Measurements from ENCODE around the gene PIAS2. TPM values are rescaled to one million over a fixed set of nuclear protein-coding genes. Genes with fewer than 3 reads are reported as not detected.

Gene PIAS2
- total RNA-seq, 1 donor from 2014 or later: 15.3 TPM

GRCh38 chr18:46768166-46768921 is 149.0 kb downstream of the PIAS2 start:
- DNase-seq (ENCODE audit: extremely low read depth, low read depth, low spot score): no peak

- no peak for DNase-seq (ENCODE audit: extremely low read depth, low read depth, low spot score)
Measured at GRCh38 chr18:46767217-46767616, 150.1 kb downstream of the PIAS2 start.

GRCh38 chr18:46764586-46764985 is 152.7 kb downstream of the PIAS2 start:
- no peak for DNase-seq (ENCODE audit: extremely low read depth, low read depth, low spot score)

- DNase-seq (ENCODE audit: extremely low read depth, low read depth, low spot score): no peak
Measured at GRCh38 chr18:46761059-46761769, 156.1 kb downstream of the PIAS2 start.

- no peak for DNase-seq (ENCODE audit: extremely low read depth, low read depth, low spot score)
Measured at GRCh38 chr18:46759890-46760289, 157.4 kb downstream of the PIAS2 start.

GRCh38 chr18:46756559-46757201 is 160.6 kb downstream of the PIAS2 start, which contains the start of gene ST8SIA5:
TSS of gene ST8SIA5 (minus strand) at chr18:46757053. CDS start at chr18:46756508, 545 bp downstream.
- no peak for DNase-seq (ENCODE audit: extremely low read depth, low read depth, low spot score)

- no peak for DNase-seq (ENCODE audit: extremely low read depth, low read depth, low spot score)
Measured at GRCh38 chr18:46756025-46756558, 161.2 kb downstream of the PIAS2 start.

- no peak for DNase-seq (ENCODE audit: extremely low read depth, low read depth, low spot score)
Measured at GRCh38 chr18:46755315-46756024, 161.8 kb downstream of the PIAS2 start.

- no peak for DNase-seq (ENCODE audit: extremely low read depth, low read depth, low spot score)
Measured at GRCh38 chr18:46754661-46755292, 162.5 kb downstream of the PIAS2 start.

- no peak for DNase-seq (ENCODE audit: extremely low read depth, low read depth, low spot score)
Measured at GRCh38 chr18:46754188-46754587, 163.1 kb downstream of the PIAS2 start.

Other genes with a start within 250 kb of the PIAS2 start
- gene ST8SIA5, start 160.5 kb downstream of the PIAS2 start, total RNA-seq: 0.24 and 2.6 TPM in 2 replicates
- 1.6 and 2.4 TPM in 2 replicates for gene KATNAL2, start 95 bp upstream of the PIAS2 start, total RNA-seq
- gene ELOA2, start 118.1 kb upstream of the PIAS2 start, total RNA-seq: not detected in 2 replicates
- gene HDHD2, start 233.0 kb upstream of the PIAS2 start, total RNA-seq: 10.7 and 14.4 TPM in 2 replicates

All from glomerular endothelial cell (primary cell).